GM12801 (cell line): ENCODE data around the gene ZAR1.

ENCODE experiments used
- TF ChIP-seq, protein P1 (sequence below): IDR thresholded peaks from one replicate; pipeline ENCODE4 v1.5.1; 2011; ENCODE audit warnings: control low read depth; ENCODE audit not compliant: insufficient read length; ENCODE audit errors: extremely low read depth

ZAR1 gene

GRCh38 chr4:48481581-48481980 is 8.5 kb upstream of the ZAR1 start:
- TF ChIP-seq, protein P1, sequence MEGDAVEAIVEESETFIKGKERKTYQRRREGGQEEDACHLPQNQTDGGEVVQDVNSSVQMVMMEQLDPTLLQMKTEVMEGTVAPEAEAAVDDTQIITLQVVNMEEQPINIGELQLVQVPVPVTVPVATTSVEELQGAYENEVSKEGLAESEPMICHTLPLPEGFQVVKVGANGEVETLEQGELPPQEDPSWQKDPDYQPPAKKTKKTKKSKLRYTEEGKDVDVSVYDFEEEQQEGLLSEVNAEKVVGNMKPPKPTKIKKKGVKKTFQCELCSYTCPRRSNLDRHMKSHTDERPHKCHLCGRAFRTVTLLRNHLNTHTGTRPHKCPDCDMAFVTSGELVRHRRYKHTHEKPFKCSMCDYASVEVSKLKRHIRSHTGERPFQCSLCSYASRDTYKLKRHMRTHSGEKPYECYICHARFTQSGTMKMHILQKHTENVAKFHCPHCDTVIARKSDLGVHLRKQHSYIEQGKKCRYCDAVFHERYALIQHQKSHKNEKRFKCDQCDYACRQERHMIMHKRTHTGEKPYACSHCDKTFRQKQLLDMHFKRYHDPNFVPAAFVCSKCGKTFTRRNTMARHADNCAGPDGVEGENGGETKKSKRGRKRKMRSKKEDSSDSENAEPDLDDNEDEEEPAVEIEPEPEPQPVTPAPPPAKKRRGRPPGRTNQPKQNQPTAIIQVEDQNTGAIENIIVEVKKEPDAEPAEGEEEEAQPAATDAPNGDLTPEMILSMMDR, result no peak

GRCh38 chr4:48483006-48483776 is 6.9 kb upstream of the ZAR1 start, which contains the start of gene SLC10A4:
Gene SLC10A4 (plus strand): TSS chr4:48483343. CDS start chr4:48483562, 219 bp downstream.
- TF ChIP-seq, protein P1, result no peak

DNA sequence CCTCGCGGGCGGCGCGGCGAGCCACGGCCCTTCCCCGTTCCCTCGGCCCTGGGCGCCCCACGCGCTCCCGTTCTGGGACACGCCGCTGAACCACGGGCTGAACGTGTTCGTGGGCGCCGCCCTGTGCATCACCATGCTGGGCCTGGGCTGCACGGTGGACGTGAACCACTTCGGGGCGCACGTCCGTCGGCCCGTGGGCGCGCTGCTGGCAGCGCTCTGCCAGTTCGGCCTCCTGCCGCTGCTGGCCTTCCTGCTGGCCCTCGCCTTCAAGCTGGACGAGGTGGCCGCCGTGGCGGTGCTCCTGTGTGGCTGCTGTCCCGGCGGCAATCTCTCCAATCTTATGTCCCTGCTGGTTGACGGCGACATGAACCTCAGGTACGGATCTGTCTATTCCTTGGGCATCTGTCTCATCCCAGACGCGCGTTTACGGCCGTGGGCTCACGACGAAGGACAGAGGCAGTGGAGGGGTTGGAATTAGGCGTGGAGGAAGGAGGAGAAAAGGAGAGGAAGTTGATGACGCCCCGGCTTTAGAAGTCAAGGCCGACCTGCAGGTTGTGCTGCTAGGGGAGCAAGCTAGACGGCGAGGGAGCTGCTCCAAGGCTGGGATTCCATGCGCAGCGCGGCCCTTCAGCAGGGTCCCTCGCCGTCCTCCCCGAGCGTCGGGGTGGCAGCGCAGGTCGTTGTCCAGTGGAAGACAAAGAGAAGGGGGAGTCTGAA is 6.1 kb upstream of the ZAR1 start:
- TF ChIP-seq, protein P1, result no peak

DNA sequence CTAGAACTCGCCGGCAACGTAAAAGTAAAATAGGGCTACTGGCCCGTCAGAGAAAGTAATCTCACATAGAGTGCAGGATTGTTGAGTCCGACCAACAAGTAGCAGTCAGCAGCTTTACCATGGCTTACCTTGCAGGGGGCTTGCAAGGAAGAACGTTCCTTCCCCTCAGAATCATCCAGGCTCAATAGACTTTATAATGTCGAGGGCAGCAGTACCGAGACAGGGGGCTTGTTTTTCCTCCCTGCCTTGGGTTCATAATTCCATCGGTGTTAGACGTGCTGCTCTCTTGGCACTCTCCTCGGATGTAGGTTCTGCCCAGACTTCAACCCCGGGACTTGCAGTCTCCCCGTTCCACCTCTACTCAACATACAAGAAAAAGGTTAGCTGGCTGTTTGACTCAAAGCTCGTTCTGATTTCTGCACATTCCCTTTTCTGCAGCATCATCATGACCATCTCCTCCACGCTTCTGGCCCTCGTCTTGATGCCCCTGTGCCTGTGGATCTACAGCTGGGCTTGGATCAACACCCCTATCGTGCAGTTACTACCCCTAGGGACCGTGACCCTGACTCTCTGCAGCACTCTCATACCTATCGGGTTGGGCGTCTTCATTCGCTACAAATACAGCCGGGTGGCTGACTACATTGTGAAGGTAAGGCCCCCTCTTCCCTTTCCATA is 5.4 kb upstream of the ZAR1 start:
- TF ChIP-seq, protein P1, result no peak

DNA sequence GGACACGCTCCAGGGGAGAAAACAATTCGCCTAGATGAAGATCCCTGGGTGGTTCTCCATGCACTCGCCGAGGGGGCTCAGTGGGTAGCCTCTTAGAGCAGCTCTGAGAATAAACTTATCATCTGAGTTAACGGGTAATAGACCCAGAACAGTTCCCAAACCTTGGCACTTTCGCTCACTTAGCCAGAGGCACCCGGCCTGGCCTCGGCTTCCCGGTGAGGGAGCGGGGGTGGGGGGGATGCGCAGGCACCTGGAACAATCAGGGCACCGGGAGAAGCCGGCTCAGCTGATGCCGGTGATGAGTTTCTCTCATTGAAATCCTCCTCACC is 405 bp upstream of the ZAR1 start:
- TF ChIP-seq, protein P1, result no peak

DNA sequence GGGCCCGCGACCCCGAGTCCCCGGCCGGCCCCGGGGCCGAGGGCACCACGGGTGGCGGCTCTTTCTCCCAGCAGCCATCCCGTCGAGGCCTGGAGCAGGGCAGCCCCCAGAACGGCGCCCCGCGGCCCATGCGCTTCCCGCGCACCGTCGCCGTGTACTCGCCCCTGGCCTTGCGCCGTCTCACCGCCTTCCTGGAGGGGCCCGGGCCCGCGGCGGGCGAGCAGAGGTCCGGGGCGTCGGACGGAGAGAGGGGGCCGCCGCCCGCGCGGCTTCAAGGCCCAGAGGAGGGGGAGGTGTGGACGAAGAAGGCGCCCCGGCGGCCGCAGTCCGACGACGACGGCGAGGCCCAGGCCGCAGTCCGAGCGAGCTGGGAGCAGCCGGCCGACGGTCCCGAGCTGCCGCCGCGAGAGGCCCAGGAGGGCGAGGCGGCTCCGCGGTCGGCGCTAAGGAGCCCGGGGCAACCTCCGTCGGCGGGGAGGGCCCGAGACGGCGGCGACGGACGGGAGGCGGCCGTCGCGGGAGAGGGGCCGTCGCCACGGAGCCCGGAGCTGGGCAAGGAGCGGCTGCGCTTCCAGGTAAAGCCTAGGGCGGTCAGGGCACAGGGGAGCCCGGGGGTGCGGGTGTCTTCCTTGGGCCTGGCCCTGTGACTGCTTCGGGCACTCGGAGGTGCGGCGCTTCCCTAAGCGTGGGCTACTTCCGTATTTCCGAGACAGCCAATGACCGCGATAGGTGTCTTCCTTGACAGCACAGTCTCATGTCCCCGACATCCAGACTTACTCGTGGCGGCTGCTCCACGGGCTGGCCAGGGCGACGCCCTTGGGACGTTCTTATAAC is 845 bp downstream of the ZAR1 start:
- TF ChIP-seq, protein P1, result no peak

- TF ChIP-seq, protein P1, result no peak
Observed at GRCh38 chr4:48491514-48492176, 1.6 kb downstream of the ZAR1 start.
